Limb (tissue), 2 donors: ENCODE data around the gene TRIL.

Experiments used
- DNase-seq, 2 donors: peaks; one replicate each; pipeline ENCODE4 v3.0.0-alpha.2; 2016; ENCODE audit errors: extremely low spot score in 2 of 2

TRIL gene

GRCh38 chr7:28941633-28942032 lies 16.5 kb downstream of the TRIL start:
- no peak for DNase-seq

- DNase-seq: no peak
Observed at GRCh38 chr7:28940741-28941384, 17.3 kb downstream of the TRIL start.

- DNase-seq: no peak
Observed at GRCh38 chr7:28939844-28940544, 18.1 kb downstream of the TRIL start.

GRCh38 chr7:28939367-28939766 lies 18.8 kb downstream of the TRIL start:
- DNase-seq: no peak

- no peak for DNase-seq
Observed at GRCh38 chr7:28937619-28938018, 20.5 kb downstream of the TRIL start.

- no peak for DNase-seq
Observed at GRCh38 chr7:28937103-28937502, 21.0 kb downstream of the TRIL start.

GRCh38 chr7:28933846-28934320 lies 24.2 kb downstream of the TRIL start:
- no peak for DNase-seq

GRCh38 chr7:28931565-28931964 lies 26.6 kb downstream of the TRIL start:
- no peak for DNase-seq

- DNase-seq: peak; percentile 74 to 96
Observed at GRCh38 chr7:28926871-28927597, 31.1 kb downstream of the TRIL start.

GRCh38 chr7:28922624-28923331 lies 35.4 kb downstream of the TRIL start:
- DNase-seq: peak; percentile 84 to 89

GRCh38 chr7:28921822-28922221 lies 36.3 kb downstream of the TRIL start:
- DNase-seq: peak in 1 of 2 donors; percentile 65

- no peak for DNase-seq
Observed at GRCh38 chr7:28920424-28920823, 37.7 kb downstream of the TRIL start.

- DNase-seq: no peak
Observed at GRCh38 chr7:28919510-28919909, 38.6 kb downstream of the TRIL start.

- no peak for DNase-seq
Observed at GRCh38 chr7:28908775-28909174, 49.4 kb downstream of the TRIL start.

- no peak for DNase-seq
Observed at GRCh38 chr7:28905464-28905863, 52.7 kb downstream of the TRIL start.

- DNase-seq: no peak
Observed at GRCh38 chr7:28904578-28905048, 53.5 kb downstream of the TRIL start.

- DNase-seq: no peak
Observed at GRCh38 chr7:28903730-28904577, 54.2 kb downstream of the TRIL start.
